GM23338 (cell line): ENCODE measurements around the gene DMD. TPM values are rescaled to one million over a fixed set of nuclear protein-coding genes. Genes with fewer than 3 reads are reported as not detected.

Source experiments
- ATAC-seq: fragments of 200-7000 bp; cut with Tn5 transposase; 3 replicates; pipeline ENCODE4 v1.9.1; 2020
- DNase-seq: peaks from one replicate; pipeline ENCODE4 v3.0.0-alpha.2; 2015; ENCODE audit warnings: low spot score
- H2AFZ ChIP-seq: fragments of 200-600 bp; sonication (generic); 2 replicates; pipeline ENCODE4 v1.8.0; 2016; ENCODE audit warnings: antibody characterized with exemption, mild to moderate bottlenecking, moderate library complexity
- H3F3A ChIP-seq: fragments of 200-600 bp; sonication (generic); replicated peaks from 2 replicates; pipeline ENCODE4 v1.8.0; 2017; ENCODE audit warnings: antibody characterized with exemption, mixed run types, low read depth
- H3K27ac ChIP-seq: fragments of 200-600 bp; sonication (generic); 2 replicates; pipeline ENCODE4 v1.6.1; 2016; ENCODE audit warnings: low read depth
- H3K27me3 ChIP-seq: fragments of 200-600 bp; sonication (generic); 2 replicates; pipeline ENCODE4 v1.8.0; 2016; ENCODE audit warnings: mild to moderate bottlenecking, mixed run types, moderate library complexity; ENCODE audit not compliant: insufficient read depth
- H3K36me3 ChIP-seq: fragments of 200-600 bp; sonication (generic); 2 replicates; pipeline ENCODE4 v1.8.0; 2016; ENCODE audit warnings: mild to moderate bottlenecking; ENCODE audit not compliant: insufficient read depth
- H3K4me1 ChIP-seq: fragments of 200-600 bp; sonication (generic); 2 replicates; pipeline ENCODE4 v1.8.0; 2016; ENCODE audit warnings: mild to moderate bottlenecking, moderate library complexity; ENCODE audit not compliant: insufficient read depth
- H3K4me2 ChIP-seq: fragments of 200-600 bp; sonication (generic); 2 replicates; pipeline ENCODE4 v1.7.1; 2017; ENCODE audit warnings: mixed run types
- H3K4me3 ChIP-seq: fragments of 200-600 bp; sonication (generic); 2 replicates; pipeline ENCODE4 v1.6.1; 2016; ENCODE audit warnings: mixed run types
- H3K79me2 ChIP-seq: fragments of 200-600 bp; sonication (generic); replicated peaks from 2 replicates; pipeline ENCODE4 v1.8.0; 2017; ENCODE audit warnings: mild to moderate bottlenecking; ENCODE audit not compliant: insufficient read depth
- H3K9me2 ChIP-seq: fragments of 200-600 bp; sonication (generic); 2 replicates; pipeline ENCODE4 v1.8.0; 2017; ENCODE audit not compliant: insufficient read depth
- H4K20me1 ChIP-seq: fragments of 200-600 bp; sonication (generic); replicated peaks from 2 replicates; pipeline ENCODE4 v1.8.0; 2017; ENCODE audit warnings: mild to moderate bottlenecking; ENCODE audit not compliant: insufficient read depth
- H3K27ac Mint-ChIP-seq: 2 replicates; pipeline ENCODE4 v1.8.0; 2020; ENCODE audit warnings: inconsistent platforms, mild to moderate bottlenecking, moderate library complexity, mixed read lengths
- H3K27me3 Mint-ChIP-seq: 3 replicates; pipeline ENCODE4 v1.8.0; 2022; ENCODE audit warnings: low read depth, mild to moderate bottlenecking, moderate library complexity, mixed read lengths, inconsistent platforms; ENCODE audit not compliant: insufficient read depth, poor library complexity
- H3K36me3 Mint-ChIP-seq: 3 replicates; pipeline ENCODE4 v1.8.0; 2021; ENCODE audit warnings: low read depth, mild to moderate bottlenecking, inconsistent platforms, moderate library complexity, mixed read lengths
- H3K4me1 Mint-ChIP-seq: 3 replicates; pipeline ENCODE4 v1.8.0; 2020; ENCODE audit warnings: mild to moderate bottlenecking, inconsistent platforms, mixed read lengths
- H3K4me3 Mint-ChIP-seq: 3 replicates; pipeline ENCODE4 v1.8.0; 2021; ENCODE audit warnings: moderate library complexity, mild to moderate bottlenecking, inconsistent platforms, mixed read lengths
- H3K9me3 Mint-ChIP-seq: 3 replicates; pipeline ENCODE4 v1.8.0; 2020; ENCODE audit warnings: moderate library complexity, mild to moderate bottlenecking, inconsistent platforms, mixed read lengths
- CREB1 ChIP-seq: fragments of 250-450 bp; sonication (Bioruptor Pico); IDR thresholded peaks from 2 replicates; pipeline ENCODE4 v1.5.0; 2020; ENCODE audit warnings: low read depth, mild to moderate bottlenecking, moderate library complexity
- ETS1 ChIP-seq: IDR thresholded peaks from 2 replicates; pipeline ENCODE4 v1.6.1; 2016; ENCODE audit warnings: antibody characterized with exemption
- EZH2 ChIP-seq: fragments of 200-600 bp; sonication (generic); IDR thresholded peaks from one replicate; pipeline ENCODE4 v1.8.0; 2017; ENCODE audit warnings: antibody characterized with exemption, mild to moderate bottlenecking, low read depth; ENCODE audit not compliant: unreplicated experiment
- NANOG ChIP-seq: IDR thresholded peaks from 2 replicates; pipeline ENCODE4 v1.6.1; 2016; ENCODE audit warnings: antibody characterized with exemption, borderline replicate concordance
- STAT1 ChIP-seq: IDR thresholded peaks from one replicate; pipeline ENCODE4 v1.6.1; 2016; ENCODE audit warnings: antibody characterized with exemption; ENCODE audit not compliant: unreplicated experiment
- ZNF462 ChIP-seq: fragments of 250-450 bp; sonication (Bioruptor Pico); IDR thresholded peaks from 2 replicates; pipeline ENCODE4 v1.5.0; 2020; ENCODE audit warnings: mild to moderate bottlenecking, moderate library complexity
- polyA plus RNA-seq: library from polyadenylated mRNA; unstranded; fragments of >200 nt; fragmentation: Nextera tagmentation; extraction: Ambion mirVana; gene quantifications from 2 replicates; pipeline ENCODE4 v1.2.1, GENCODE V29; 2016
- total RNA-seq: library from RNA; depleted of rRNA; stranded (reverse); fragments of >200 nt; shearing (Covaris generic); gene quantifications from 2 replicates; pipeline ENCODE4 v1.2.3, GENCODE V29; 2014
- TF ChIP-seq, protein P1 (sequence below): IDR thresholded peaks from one replicate; pipeline ENCODE4 v1.6.1; 2018; ENCODE audit warnings: antibody characterized with exemption; ENCODE audit not compliant: unreplicated experiment

DMD gene
- total and polyA plus RNA-seq, 2 experiments from 2014 or later, result 4.5 to 7.6 TPM

DNA sequence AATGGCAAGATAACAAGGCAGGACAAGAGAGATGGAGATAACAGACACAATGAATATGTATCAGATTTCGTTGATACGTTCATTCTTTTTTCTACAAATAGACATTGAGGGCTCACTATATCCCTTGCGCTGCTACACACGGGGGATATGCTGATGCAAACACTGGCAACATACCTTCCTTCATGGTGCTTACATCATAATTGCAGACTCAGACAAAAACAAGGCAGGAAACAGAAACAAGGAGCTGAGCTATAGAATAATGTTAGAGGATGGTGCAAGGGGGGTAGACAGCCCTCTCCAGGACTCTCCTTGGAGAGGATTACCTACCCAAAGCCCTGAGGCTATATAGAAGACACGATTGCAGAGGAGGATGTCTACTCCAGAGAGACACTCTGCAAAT is 1069.5 kb downstream of the DMD start (continued):
- TF ChIP-seq CREB1 (CRISPR knock-in tag), result no peak
- TF ChIP-seq STAT1, result no peak

- H3K36me3 Mint-ChIP-seq, result no peaks in the 10 kb centered on the region
- no peak overlapping the region for H3K27ac Mint-ChIP-seq
- Histone ChIP-seq H2AFZ (no peak overlapping the region), H4K20me1 (no peaks in the 10 kb centered on the region), H3K4me3 (no peak overlapping the region), H3K4me2 (no peak overlapping the region), H3K36me3 (no peaks in the 10 kb centered on the region), H3K9me2 (no peaks in the 10 kb centered on the region), H3K27me3 (no peaks in the 10 kb centered on the region), H3F3A (no peaks in the 10 kb centered on the region), H3K27ac (no peak overlapping the region), H3K79me2 (no peaks in the 10 kb centered on the region), H3K4me1 (no peaks in the 10 kb centered on the region)
- DNase-seq (no peak), ATAC-seq (no peak)
- TF ChIP-seq NANOG (no peak), ETS1 (no peak), EZH2 (no peak)
- H3K4me3 Mint-ChIP-seq, result no peak overlapping the region
- H3K27me3 Mint-ChIP-seq, result peaks cover 2% of the 10 kb centered on the region
- H3K4me1 Mint-ChIP-seq, result no peaks in the 10 kb centered on the region; the same call in 2 of the 3 replicates
- no peaks in the 10 kb centered on the region for H3K9me3 Mint-ChIP-seq
These were observed 1071.9 kb downstream of the DMD start for GRCh38 chrX:32139476-32139875.

- Histone ChIP-seq H3K4me2 (no peak overlapping the region), H3K9me2 (no peaks in the 10 kb centered on the region), H3K27ac (no peak overlapping the region), H3K79me2 (no peaks in the 10 kb centered on the region), H4K20me1 (no peaks in the 10 kb centered on the region), H2AFZ (no peak overlapping the region), H3F3A (no peaks in the 10 kb centered on the region), H3K36me3 (no peaks in the 10 kb centered on the region), H3K4me1 (no peaks in the 10 kb centered on the region), H3K4me3 (no peak overlapping the region), H3K27me3 (no peaks in the 10 kb centered on the region)
- Mint-ChIP-seq H3K4me3 (no peak overlapping the region), H3K27ac (no peak overlapping the region), H3K36me3 (no peaks in the 10 kb centered on the region), H3K9me3 (no peaks in the 10 kb centered on the region), H3K4me1 (no peaks in the 10 kb centered on the region; the same call in 2 of the 3 replicates), H3K27me3 (no peaks in the 10 kb centered on the region)
- TF ChIP-seq ZNF462 (CRISPR knock-in tag), result no peak
- TF ChIP-seq, protein P1, sequence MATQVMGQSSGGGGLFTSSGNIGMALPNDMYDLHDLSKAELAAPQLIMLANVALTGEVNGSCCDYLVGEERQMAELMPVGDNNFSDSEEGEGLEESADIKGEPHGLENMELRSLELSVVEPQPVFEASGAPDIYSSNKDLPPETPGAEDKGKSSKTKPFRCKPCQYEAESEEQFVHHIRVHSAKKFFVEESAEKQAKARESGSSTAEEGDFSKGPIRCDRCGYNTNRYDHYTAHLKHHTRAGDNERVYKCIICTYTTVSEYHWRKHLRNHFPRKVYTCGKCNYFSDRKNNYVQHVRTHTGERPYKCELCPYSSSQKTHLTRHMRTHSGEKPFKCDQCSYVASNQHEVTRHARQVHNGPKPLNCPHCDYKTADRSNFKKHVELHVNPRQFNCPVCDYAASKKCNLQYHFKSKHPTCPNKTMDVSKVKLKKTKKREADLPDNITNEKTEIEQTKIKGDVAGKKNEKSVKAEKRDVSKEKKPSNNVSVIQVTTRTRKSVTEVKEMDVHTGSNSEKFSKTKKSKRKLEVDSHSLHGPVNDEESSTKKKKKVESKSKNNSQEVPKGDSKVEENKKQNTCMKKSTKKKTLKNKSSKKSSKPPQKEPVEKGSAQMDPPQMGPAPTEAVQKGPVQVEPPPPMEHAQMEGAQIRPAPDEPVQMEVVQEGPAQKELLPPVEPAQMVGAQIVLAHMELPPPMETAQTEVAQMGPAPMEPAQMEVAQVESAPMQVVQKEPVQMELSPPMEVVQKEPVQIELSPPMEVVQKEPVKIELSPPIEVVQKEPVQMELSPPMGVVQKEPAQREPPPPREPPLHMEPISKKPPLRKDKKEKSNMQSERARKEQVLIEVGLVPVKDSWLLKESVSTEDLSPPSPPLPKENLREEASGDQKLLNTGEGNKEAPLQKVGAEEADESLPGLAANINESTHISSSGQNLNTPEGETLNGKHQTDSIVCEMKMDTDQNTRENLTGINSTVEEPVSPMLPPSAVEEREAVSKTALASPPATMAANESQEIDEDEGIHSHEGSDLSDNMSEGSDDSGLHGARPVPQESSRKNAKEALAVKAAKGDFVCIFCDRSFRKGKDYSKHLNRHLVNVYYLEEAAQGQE, result peak; percentile 79
- ATAC-seq, result no peak
- DNase-seq, result peak; percentile 58
These were observed 1073.8 kb downstream of the DMD start for GRCh38 chrX:32137525-32137924.
